GM12801 (cell line): ENCODE data around the gene CUL5.

Source experiments
- CTCF ChIP-seq: IDR thresholded peaks from one replicate; pipeline ENCODE4 v1.5.1; 2011; ENCODE audit warnings: control low read depth; ENCODE audit not compliant: insufficient read length; ENCODE audit errors: extremely low read depth

CUL5 gene

DNA sequence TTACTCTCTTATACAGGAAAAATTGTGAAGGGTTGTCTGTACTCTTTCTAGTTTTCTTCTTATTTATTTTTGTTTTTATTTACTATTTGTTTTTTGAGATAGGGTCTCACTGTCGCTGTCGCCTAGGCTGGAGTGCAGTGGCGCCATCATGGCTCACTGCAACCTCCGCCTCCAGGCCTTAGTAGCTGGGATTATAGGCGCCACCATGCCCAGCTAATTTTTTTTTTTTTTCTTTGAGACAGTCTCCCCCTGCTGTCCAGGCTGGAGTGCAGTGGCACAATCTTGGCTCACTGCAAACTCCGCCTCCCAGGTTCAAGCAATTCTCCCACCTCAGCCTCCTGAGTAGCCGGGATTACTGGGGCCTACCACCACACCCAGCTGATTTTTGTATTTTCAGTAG, 18.4 kb downstream of the CUL5 start:
- no peak for TF ChIP-seq CTCF

DNA sequence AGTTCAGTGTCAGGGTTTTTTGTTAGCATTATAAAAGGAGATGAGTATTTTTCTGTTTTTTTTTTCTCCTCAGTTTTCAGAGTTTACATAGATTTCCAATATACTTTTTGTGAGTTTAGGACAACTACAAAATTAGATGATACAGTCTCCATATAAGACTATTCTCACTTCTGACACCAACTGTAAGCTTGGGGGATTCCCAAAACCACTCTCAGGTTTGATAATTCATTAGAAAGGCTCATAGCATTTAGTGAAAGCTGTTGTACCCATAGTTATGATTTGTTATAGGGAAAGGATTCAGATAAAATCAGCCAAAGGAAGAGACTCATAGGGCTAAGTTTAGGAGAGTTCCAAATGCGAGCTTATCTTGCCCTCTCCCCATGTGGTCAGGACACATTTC, 24.1 kb downstream of the CUL5 start:
- TF ChIP-seq CTCF, result no peak

DNA sequence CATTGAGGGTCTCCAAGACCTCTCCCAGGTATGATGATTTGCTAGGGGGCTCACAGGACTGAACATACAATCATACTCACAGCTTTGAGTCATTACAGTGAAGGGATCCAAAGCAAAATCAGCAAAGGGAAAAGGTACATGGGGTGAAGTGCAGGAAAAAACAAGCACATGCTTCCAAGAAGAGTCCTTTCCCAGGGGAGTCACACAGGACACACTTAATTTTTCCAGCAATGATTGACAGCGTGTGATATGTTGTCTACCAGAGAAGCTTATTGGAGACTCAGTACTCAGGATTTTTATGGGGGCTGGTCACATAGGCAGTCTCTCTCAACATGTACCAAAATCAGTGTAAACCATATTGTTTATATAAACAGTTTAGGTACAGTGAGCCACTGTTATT, 25.3 kb downstream of the CUL5 start:
- no peak for TF ChIP-seq CTCF

DNA sequence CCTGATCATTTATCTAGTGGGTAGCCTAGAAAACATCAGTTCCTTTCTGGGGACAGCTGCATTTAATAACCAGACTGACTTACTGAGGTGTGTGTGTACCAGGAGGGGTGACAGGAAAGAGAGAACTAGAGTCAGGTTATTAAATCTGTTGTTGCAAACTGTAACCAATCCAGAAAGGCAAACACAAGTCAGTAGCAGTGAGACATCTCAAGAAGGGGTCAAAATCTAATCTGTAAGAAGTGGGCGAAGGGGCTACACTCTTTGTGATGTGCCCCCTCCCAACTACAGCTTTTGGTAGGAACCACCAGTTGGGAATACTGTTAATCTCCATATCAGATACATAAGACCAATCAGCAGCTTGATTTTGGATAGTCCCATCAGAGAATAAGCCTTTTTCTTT, 26.3 kb downstream of the CUL5 start:
- TF ChIP-seq CTCF, result no peak

GRCh38 chr11:108035690-108036089, 27.0 kb downstream of the CUL5 start:
- no peak for TF ChIP-seq CTCF

- TF ChIP-seq CTCF, result no peak
These were observed 28.5 kb downstream of the CUL5 start for GRCh38 chr11:108037211-108037610.

GRCh38 chr11:108037636-108038035, 28.9 kb downstream of the CUL5 start:
- TF ChIP-seq CTCF, result no peak

DNA sequence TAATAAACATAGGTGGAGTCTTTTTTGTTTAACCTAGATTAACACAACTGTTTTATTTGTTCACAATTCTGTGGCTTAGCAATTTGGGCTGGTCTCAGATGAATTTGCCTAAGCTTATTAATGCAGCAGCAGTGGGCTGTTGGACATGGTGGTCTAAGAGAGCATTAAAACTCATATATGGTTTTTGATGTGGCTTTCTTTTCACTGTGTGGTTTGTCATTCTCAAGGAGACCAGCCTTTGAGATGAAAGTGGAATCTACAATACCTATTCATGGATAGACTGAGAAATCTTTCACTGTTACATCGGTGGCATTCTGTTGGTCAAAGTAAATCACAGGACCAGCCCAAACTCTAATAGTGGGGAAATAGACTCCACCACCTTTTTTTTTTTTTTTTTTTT, 39.6 kb downstream of the CUL5 start:
- TF ChIP-seq CTCF, result no peak
